H9 (cell line): ENCODE results near the gene CDK8. TPM values are rescaled to one million over a fixed set of nuclear protein-coding genes. Genes with fewer than 3 reads are reported as not detected.

Experiments
- DNase-seq: peaks from one replicate; pipeline ENCODE4 v3.0.0-alpha.2; 2017
- H2AFZ ChIP-seq: one replicate; pipeline ENCODE4 v1.6.1; 2013; ENCODE audit warnings: mild to moderate bottlenecking, low read length, control low read depth, moderate library complexity
- H2AK5ac ChIP-seq: 2 replicates; pipeline ENCODE4 v1.6.1; 2013; ENCODE audit warnings: low read length, control low read depth, mixed read lengths; ENCODE audit not compliant: insufficient read length
- H2BK120ac ChIP-seq: one replicate; pipeline ENCODE4 v1.6.1; 2013; ENCODE audit warnings: low read depth, mild to moderate bottlenecking, low read length, control low read depth, inconsistent platforms; ENCODE audit not compliant: poor library complexity, severe bottlenecking
- H2BK12ac ChIP-seq: 2 replicates; pipeline ENCODE4 v1.6.1; 2013; ENCODE audit warnings: low read length, control low read depth, mixed read lengths, low read depth; ENCODE audit not compliant: insufficient read length
- H2BK15ac ChIP-seq: 2 replicates; pipeline ENCODE4 v1.6.1; 2013; ENCODE audit warnings: low read depth, low read length, control low read depth
- H2BK20ac ChIP-seq: one replicate; pipeline ENCODE4 v1.6.1; 2013; ENCODE audit warnings: low read depth, mild to moderate bottlenecking, low read length, control low read depth, inconsistent platforms; ENCODE audit not compliant: poor library complexity, severe bottlenecking
- H2BK5ac ChIP-seq: 2 replicates; pipeline ENCODE4 v1.6.1; 2013; ENCODE audit warnings: low read length, control low read depth, mixed read lengths; ENCODE audit not compliant: insufficient read length
- H3K14ac ChIP-seq: 2 replicates; pipeline ENCODE4 v1.6.1; 2013; ENCODE audit warnings: low read length, control low read depth; ENCODE audit not compliant: insufficient read depth
- H3K18ac ChIP-seq: 2 replicates; pipeline ENCODE4 v1.6.1; 2013; ENCODE audit warnings: low read depth, mild to moderate bottlenecking, mixed read lengths, low read length, control low read depth; ENCODE audit not compliant: insufficient read length
- H3K23ac ChIP-seq: 2 replicates; pipeline ENCODE4 v1.6.1; 2013; ENCODE audit warnings: low read length, control low read depth, mixed read lengths, low read depth; ENCODE audit not compliant: insufficient read length
- H3K23me2 ChIP-seq: 2 replicates; pipeline ENCODE4 v1.6.1; 2013; ENCODE audit warnings: low read depth, mild to moderate bottlenecking, mixed read lengths, low read length, control low read depth; ENCODE audit not compliant: insufficient read length, poor library complexity, severe bottlenecking
- H3K27ac ChIP-seq: 2 replicates; pipeline ENCODE4 v1.5.1; 2013; ENCODE audit warnings: low read length, control low read depth, mixed read lengths, low read depth; ENCODE audit not compliant: insufficient read length
- H3K27me3 ChIP-seq: 2 replicates; pipeline ENCODE4 v1.6.1; 2013; ENCODE audit warnings: low read length, control low read depth, inconsistent platforms; ENCODE audit not compliant: insufficient read depth
- H3K4ac ChIP-seq: 2 replicates; pipeline ENCODE4 v1.6.1; 2013; ENCODE audit warnings: low read depth, mild to moderate bottlenecking, control low read depth, inconsistent platforms, low read length, moderate library complexity
- H3K4me1 ChIP-seq: 2 replicates; pipeline ENCODE4 v1.6.1; 2013; ENCODE audit warnings: low read length, control low read depth, inconsistent platforms; ENCODE audit not compliant: insufficient read depth
- H3K4me2 ChIP-seq: 2 replicates; pipeline ENCODE4 v1.6.1; 2013; ENCODE audit warnings: low read length, control low read depth, mixed read lengths; ENCODE audit not compliant: insufficient read length, insufficient read depth
- H3K56ac ChIP-seq: 2 replicates; pipeline ENCODE4 v1.6.1; 2013; ENCODE audit warnings: low read depth, mild to moderate bottlenecking, mixed read lengths, low read length, control low read depth; ENCODE audit not compliant: insufficient read length
- H3K79me1 ChIP-seq: 2 replicates; pipeline ENCODE4 v1.6.1; 2013; ENCODE audit warnings: low read depth, mild to moderate bottlenecking, moderate library complexity, low read length, control low read depth, inconsistent platforms; ENCODE audit not compliant: insufficient read depth, poor library complexity, severe bottlenecking
- H3K79me2 ChIP-seq: 2 replicates; pipeline ENCODE4 v1.6.1; 2013; ENCODE audit warnings: low read length, control low read depth, inconsistent platforms; ENCODE audit not compliant: insufficient read depth
- H3K9ac ChIP-seq: 2 replicates; pipeline ENCODE4 v1.6.1; 2013; ENCODE audit warnings: low read length, control low read depth, mixed read lengths; ENCODE audit not compliant: insufficient read length; ENCODE audit errors: extremely low read depth
- H3K9me3 ChIP-seq: one replicate; pipeline ENCODE4 v1.6.1; 2013; ENCODE audit warnings: low read depth, low read length, inconsistent platforms; ENCODE audit not compliant: control insufficient read depth
- H3T11ph ChIP-seq: one replicate; pipeline ENCODE4 v1.6.1; 2013; ENCODE audit warnings: mild to moderate bottlenecking, low read length, control low read depth, inconsistent platforms
- H4K20me1 ChIP-seq: one replicate; pipeline ENCODE4 v1.6.1; 2013; ENCODE audit not compliant: control insufficient read depth, insufficient read length, insufficient read depth
- H4K5ac ChIP-seq: 2 replicates; pipeline ENCODE4 v1.6.1; 2013; ENCODE audit warnings: low read depth, mild to moderate bottlenecking, mixed read lengths, low read length, control low read depth; ENCODE audit not compliant: insufficient read length
- H4K8ac ChIP-seq: replicated peaks from 2 replicates; pipeline ENCODE4 v1.6.1; 2013; ENCODE audit warnings: low read length, control low read depth, mixed read lengths, low read depth; ENCODE audit not compliant: insufficient read length
- H4K91ac ChIP-seq: 2 replicates; pipeline ENCODE4 v1.6.1; 2013; ENCODE audit warnings: low read depth, mild to moderate bottlenecking, moderate library complexity, mixed read lengths, low read length, control low read depth; ENCODE audit not compliant: insufficient read length
- H3K27ac Mint-ChIP-seq, 3 experiments: 2 replicates in 2 of 3; 3 replicates in 1 of 3; pipeline ENCODE4 v1.8.0; 2020 to 2021; ENCODE audit warnings: mixed read lengths in 3 of 3, mild to moderate bottlenecking in 1 of 3, moderate library complexity in 1 of 3
- H3K27me3 Mint-ChIP-seq: 2 replicates; pipeline ENCODE4 v1.8.0; 2021; ENCODE audit warnings: low read depth, mild to moderate bottlenecking, moderate library complexity, mixed read lengths
- H3K36me3 Mint-ChIP-seq, 3 experiments: 2 replicates in 2 of 3; 3 replicates in 1 of 3; pipeline ENCODE4 v1.8.0; 2020 to 2021; ENCODE audit warnings: low read depth in 3 of 3, mixed read lengths in 3 of 3; ENCODE audit not compliant: insufficient read depth in 1 of 3
- H3K4me1 Mint-ChIP-seq, 2 experiments: 2 replicates each; pipeline ENCODE4 v1.8.0; 2020; ENCODE audit warnings: mixed read lengths in 2 of 2
- H3K4me3 Mint-ChIP-seq, 2 experiments: 2 replicates in 1 of 2; 3 replicates in 1 of 2; pipeline ENCODE4 v1.8.0; 2020 to 2021; ENCODE audit warnings: mild to moderate bottlenecking in 2 of 2, mixed read lengths in 2 of 2, moderate library complexity in 1 of 2
- H3K9me3 Mint-ChIP-seq, 2 experiments: 2 replicates in 1 of 2; 3 replicates in 1 of 2; pipeline ENCODE4 v1.8.0; 2020; ENCODE audit warnings: mild to moderate bottlenecking in 2 of 2, mixed read lengths in 2 of 2, moderate library complexity in 1 of 2
- CTCF ChIP-seq: fragments of 200-600 bp; sonication (generic); conservative IDR thresholded peaks from 3 replicates; pipeline ENCODE4 v1.8.0; 2021; ENCODE audit warnings: antibody characterized with exemption, mild to moderate bottlenecking
- WGBS: extraction: QIAGEN DNeasy Blood & Tissue Kit; methylation state at CpG from one replicate; pipeline ENCODE4 v1.1.7; 2013; ENCODE audit warnings: missing lambda C conversion rate, low lambda C conversion rate, mixed read lengths; ENCODE audit not compliant: insufficient read length; ENCODE audit errors: extremely low coverage; 5-methylcytosine and 5-hydroxymethylcytosine counted together
- total RNA-seq: library from RNA; stranded (reverse); gene quantifications from 2 replicates; pipeline ENCODE4 v1.2.1, GENCODE V29; 2021

CDK8 gene
- total RNA-seq, 1 experiment from 2014 or later = 18.1 TPM

- Histone ChIP-seq H3K4me2 (no peak overlapping the region), H3K9ac (no peak overlapping the region), H2BK5ac (no peak overlapping the region), H4K8ac (no peak overlapping the region), H2BK15ac (no peak overlapping the region), H3K27ac (no peak overlapping the region), H2BK12ac (no peak overlapping the region), H3K14ac (no peak overlapping the region), H3K79me1 (no peaks in the 10 kb centered on the region), H4K91ac (no peak overlapping the region), H3K9me3 (no peaks in the 10 kb centered on the region), H2AFZ (no peak overlapping the region), H4K20me1 (no peaks in the 10 kb centered on the region), H3K23me2 (no peaks in the 10 kb centered on the region), H2BK20ac (no peak overlapping the region), H3K23ac (no peak overlapping the region), H2BK120ac (no peak overlapping the region), H3K4me1 (no peaks in the 10 kb centered on the region; the same call in 1 of the 2 replicates), H3T11ph (no peak overlapping the region), H3K4ac (no peak overlapping the region), H4K5ac (no peak overlapping the region), H3K27me3 (no peaks in the 10 kb centered on the region), H3K56ac (no peak overlapping the region), H3K18ac (no peak overlapping the region), H3K79me2 (peaks cover 19% of the 10 kb centered on the region; the same call in 1 of the 2 replicates), H2AK5ac (no peak overlapping the region)
- no peaks in the 10 kb centered on the region for H3K36me3 Mint-ChIP-seq
- no peak for TF ChIP-seq CTCF
- no peaks in the 10 kb centered on the region for H3K27me3 Mint-ChIP-seq
- H3K4me3 Mint-ChIP-seq = no peak overlapping the region
- no peak overlapping the region for H3K27ac Mint-ChIP-seq
- no peak for DNase-seq
- H3K9me3 Mint-ChIP-seq = no peaks in the 10 kb centered on the region
- WGBS = no CpG with 5 or more reads among the region's 3 CpGs
- H3K4me1 Mint-ChIP-seq = no peaks in the 10 kb centered on the region
Observed at GRCh38 chr13:26270707-26271106, 16.8 kb downstream of the CDK8 start.
